Smooth muscle cell (in vitro differentiated cells): ENCODE measurements around the gene EPX. TPM values are rescaled to one million over a fixed set of nuclear protein-coding genes. Genes with fewer than 3 reads are reported as not detected.

ENCODE experiments used
- DNase-seq: peaks from one replicate; lab custom pipeline; 2025; ENCODE audit not compliant: unreplicated experiment; lab: John Stamatoyannopoulos, UW
- H2AFZ ChIP-seq: fragments of 200-600 bp; sonication (generic); 2 replicates; pipeline ENCODE4 v1.6.0; 2016; ENCODE audit warnings: antibody characterized with exemption, low read depth, mild to moderate bottlenecking
- H3F3A ChIP-seq: fragments of 200-600 bp; sonication (generic); 2 replicates; pipeline ENCODE4 v1.6.0; 2017; ENCODE audit warnings: antibody characterized with exemption, low read depth
- H3K27ac ChIP-seq: fragments of 200-600 bp; sonication (generic); 2 replicates; pipeline ENCODE4 v1.5.1; 2016; ENCODE audit warnings: low read depth, mild to moderate bottlenecking
- H3K27me3 ChIP-seq: fragments of 200-600 bp; sonication (generic); 2 replicates; pipeline ENCODE4 v1.6.1; 2016; ENCODE audit warnings: low read depth, mild to moderate bottlenecking
- H3K36me3 ChIP-seq: fragments of 200-600 bp; sonication (generic); 2 replicates; pipeline ENCODE4 v1.5.1; 2016; ENCODE audit warnings: low read depth
- H3K4me1 ChIP-seq: fragments of 200-600 bp; sonication (generic); 2 replicates; pipeline ENCODE4 v1.5.1; 2016; ENCODE audit warnings: low read depth
- H3K4me2 ChIP-seq: fragments of 200-600 bp; sonication (generic); 2 replicates; pipeline ENCODE4 v1.6.0; 2016; ENCODE audit warnings: mild to moderate bottlenecking
- H3K4me3 ChIP-seq: fragments of 200-600 bp; sonication (generic); 2 replicates; pipeline ENCODE4 v1.5.1; 2016; ENCODE audit warnings: mild to moderate bottlenecking
- H3K79me2 ChIP-seq: fragments of 200-600 bp; sonication (generic); 2 replicates; pipeline ENCODE4 v1.6.0; 2016; ENCODE audit warnings: low read depth, mild to moderate bottlenecking
- H3K9ac ChIP-seq: fragments of 200-600 bp; sonication (generic); 2 replicates; pipeline ENCODE4 v1.6.0; 2016; ENCODE audit warnings: low read depth
- H3K9me3 ChIP-seq: fragments of 200-600 bp; sonication (generic); replicated peaks from 2 replicates; pipeline ENCODE4 v1.5.1; 2016; ENCODE audit warnings: low read depth
- H4K20me1 ChIP-seq: fragments of 200-600 bp; sonication (generic); 2 replicates; pipeline ENCODE4 v1.6.0; 2016; ENCODE audit warnings: low read depth
- CTCF ChIP-seq: fragments of 200-600 bp; sonication (generic); IDR thresholded peaks from 2 replicates; pipeline ENCODE4 v1.5.1; 2017; ENCODE audit warnings: borderline replicate concordance, mild to moderate bottlenecking, antibody characterized with exemption; ENCODE audit not compliant: insufficient read depth, poor library complexity, severe bottlenecking
- WGBS: methylation state at CpG from one replicate; pipeline ENCODE4 v1.1.7; 2016; ENCODE audit warnings: low lambda C conversion rate; 5-methylcytosine and 5-hydroxymethylcytosine counted together
- polyA plus RNA-seq: library from polyadenylated mRNA; unstranded; fragments of >200 nt; fragmentation: Nextera tagmentation; extraction: Ambion mirVana; gene quantifications from 2 replicates; pipeline ENCODE4 v1.2.1, GENCODE V29; 2016
- total RNA-seq: library from RNA; depleted of rRNA; stranded (reverse); fragments of >200 nt; gene quantifications from 2 replicates; pipeline ENCODE4 v1.2.3, GENCODE V29; 2014

Gene EPX
- total and polyA plus RNA-seq, 2 experiments from 2014 or later, result not detected

- H3K4me1 ChIP-seq, result no peaks in the 10 kb centered on the region
- no peaks in the 10 kb centered on the region for H3F3A ChIP-seq
- H3K4me2 ChIP-seq, result no peak overlapping the region
- H3K4me3 ChIP-seq, result no peak overlapping the region
- DNase-seq, result no peak
- TF ChIP-seq CTCF, result no peak
- WGBS, result 99% methylated on average over 5 of the region's 5 CpGs
- H3K9ac ChIP-seq, result no peak overlapping the region
- H3K79me2 ChIP-seq, result no peaks in the 10 kb centered on the region
- H3K36me3 ChIP-seq, result no peaks in the 10 kb centered on the region
- no peak overlapping the region for H2AFZ ChIP-seq
- H3K27ac ChIP-seq, result no peak overlapping the region
- no peaks in the 10 kb centered on the region for H3K9me3 ChIP-seq
- peaks cover 21% of the 10 kb centered on the region for H3K27me3 ChIP-seq
- no peaks in the 10 kb centered on the region for H4K20me1 ChIP-seq
Measured at GRCh38 chr17:58195518-58196123, 3.1 kb downstream of the EPX start.

- H3K27me3 ChIP-seq, result peaks cover 21% of the 10 kb centered on the region
- no peak for TF ChIP-seq CTCF
- H3K4me1 ChIP-seq, result no peaks in the 10 kb centered on the region
- no peaks in the 10 kb centered on the region for H4K20me1 ChIP-seq
- 85% methylated on average over 7 of the region's 7 CpGs for WGBS
- no peak overlapping the region for H3K4me3 ChIP-seq
- no peak overlapping the region for H3K27ac ChIP-seq
- H3K9ac ChIP-seq, result no peak overlapping the region
- no peak overlapping the region for H2AFZ ChIP-seq
- no peak overlapping the region for H3K4me2 ChIP-seq
- no peaks in the 10 kb centered on the region for H3K9me3 ChIP-seq
- H3K79me2 ChIP-seq, result no peaks in the 10 kb centered on the region
- H3F3A ChIP-seq, result no peaks in the 10 kb centered on the region
- no peaks in the 10 kb centered on the region for H3K36me3 ChIP-seq
- no peak for DNase-seq
Measured at GRCh38 chr17:58196610-58197009, 4.1 kb downstream of the EPX start.

- no peaks in the 10 kb centered on the region for H3K36me3 ChIP-seq
- H3K9me3 ChIP-seq, result no peaks in the 10 kb centered on the region
- no peak overlapping the region for H3K27ac ChIP-seq
- WGBS, result 60% methylated on average over 14 of the region's 14 CpGs
- TF ChIP-seq CTCF, result peak; percentile 63
- no peaks in the 10 kb centered on the region for H4K20me1 ChIP-seq
- no peak overlapping the region for H3K4me2 ChIP-seq
- H3K79me2 ChIP-seq, result no peaks in the 10 kb centered on the region
- H3K27me3 ChIP-seq, result peaks cover 21% of the 10 kb centered on the region
- peak; percentile 12 for DNase-seq
- H2AFZ ChIP-seq, result no peak overlapping the region
- H3K4me3 ChIP-seq, result no peak overlapping the region
- no peaks in the 10 kb centered on the region for H3F3A ChIP-seq
- no peak overlapping the region for H3K9ac ChIP-seq
- H3K4me1 ChIP-seq, result no peaks in the 10 kb centered on the region
Measured at GRCh38 chr17:58200024-58200633, 7.6 kb downstream of the EPX start.

GRCh38 chr17:58202859-58203258 is 10.3 kb downstream of the EPX start:
- no peaks in the 10 kb centered on the region for H4K20me1 ChIP-seq
- H3K4me1 ChIP-seq, result no peaks in the 10 kb centered on the region
- H3K27ac ChIP-seq, result no peak overlapping the region
- H3K9me3 ChIP-seq, result no peaks in the 10 kb centered on the region
- H3F3A ChIP-seq, result no peaks in the 10 kb centered on the region
- no peak overlapping the region for H3K4me2 ChIP-seq
- no peak overlapping the region for H2AFZ ChIP-seq
- H3K27me3 ChIP-seq, result peaks cover 12% of the 10 kb centered on the region
- DNase-seq, result no peak
- no peak for TF ChIP-seq CTCF
- WGBS, result 90% methylated on average over 7 of the region's 7 CpGs
- H3K36me3 ChIP-seq, result no peaks in the 10 kb centered on the region
- no peak overlapping the region for H3K4me3 ChIP-seq
- no peaks in the 10 kb centered on the region for H3K79me2 ChIP-seq
- no peak overlapping the region for H3K9ac ChIP-seq
